C4-2B (cell line): Measurements from ENCODE around the gene CDH24.

ENCODE experiments used
- H3K27ac ChIP-seq: fragments of 450-650 bp; 2 replicates; pipeline ENCODE4 v1.5.1; 2017
- CTCF ChIP-seq: fragments of 450-650 bp; conservative IDR thresholded peaks from 2 replicates; pipeline ENCODE4 v1.5.1; 2017; ENCODE audit warnings: mild to moderate bottlenecking
- ZFX ChIP-seq: fragments of 450-650 bp; IDR thresholded peaks from 2 replicates; pipeline ENCODE4 v1.6.1; 2017

Gene CDH24

DNA sequence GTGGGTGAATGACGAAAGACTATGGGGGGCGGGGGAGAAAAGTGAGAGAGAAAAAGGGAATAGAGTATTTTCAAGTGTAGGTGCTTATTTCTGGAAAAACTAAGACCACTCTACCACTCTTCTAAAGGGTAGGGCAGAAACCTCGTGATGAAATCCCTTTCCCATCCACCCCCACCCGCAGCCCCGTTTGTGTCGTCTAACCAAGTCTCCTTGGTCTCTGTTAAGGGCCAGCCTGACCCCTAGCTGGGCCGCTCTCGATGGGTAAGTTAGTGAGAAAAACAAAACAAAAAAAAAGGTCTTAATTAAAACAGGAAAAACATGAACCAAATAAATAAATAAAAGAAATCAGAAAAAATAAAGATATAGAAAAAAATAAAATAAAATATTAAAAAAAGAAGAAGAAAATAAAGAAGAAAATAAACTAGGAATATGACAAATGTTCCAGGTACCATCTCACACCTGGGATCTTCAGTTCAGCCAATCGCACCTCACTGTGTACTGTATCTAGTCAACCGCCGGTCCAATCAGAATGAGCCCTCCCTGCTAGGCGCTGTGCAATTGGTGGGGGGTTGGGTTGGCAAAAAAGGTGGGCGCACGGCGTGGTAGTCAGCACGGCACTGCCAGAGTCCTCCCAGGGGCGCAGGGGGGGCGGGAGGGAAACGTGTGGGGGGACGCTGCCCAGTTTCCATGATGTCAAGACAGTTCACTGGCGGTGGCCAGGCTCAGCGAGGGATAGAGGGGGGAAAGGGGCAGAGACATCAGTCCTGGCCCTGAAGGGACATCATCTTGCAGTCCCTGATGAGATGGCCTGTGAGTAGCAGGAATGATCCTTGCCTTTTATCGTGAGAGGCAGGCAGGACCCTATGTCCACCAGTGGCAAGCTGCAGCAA lies 9.8 kb upstream of the CDH24 start:
- no peak overlapping the region for H3K27ac ChIP-seq
- TF ChIP-seq ZFX (no peak), CTCF (no peak)

DNA sequence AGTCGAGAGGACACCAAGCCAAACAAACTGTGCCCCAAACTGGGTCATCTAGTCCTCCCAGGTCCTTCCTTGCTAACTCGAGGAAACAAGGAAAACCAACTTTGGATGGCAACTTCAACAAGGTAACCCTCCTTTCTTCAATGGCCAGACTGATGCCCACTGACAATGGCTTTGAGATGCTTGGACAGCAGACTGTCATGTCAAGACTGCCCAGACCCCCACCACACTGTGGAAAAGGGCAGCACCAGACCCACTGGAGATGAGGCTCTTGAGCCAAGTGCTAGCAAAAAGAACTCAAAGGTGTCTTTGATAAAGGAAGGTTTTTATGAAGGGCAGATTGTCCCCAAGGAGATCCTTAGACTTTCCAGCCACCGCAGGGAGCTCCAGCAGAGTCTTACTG lies 9.0 kb upstream of the CDH24 start:
- no peak overlapping the region for H3K27ac ChIP-seq
- TF ChIP-seq ZFX: no peak
- no peak for TF ChIP-seq CTCF

DNA sequence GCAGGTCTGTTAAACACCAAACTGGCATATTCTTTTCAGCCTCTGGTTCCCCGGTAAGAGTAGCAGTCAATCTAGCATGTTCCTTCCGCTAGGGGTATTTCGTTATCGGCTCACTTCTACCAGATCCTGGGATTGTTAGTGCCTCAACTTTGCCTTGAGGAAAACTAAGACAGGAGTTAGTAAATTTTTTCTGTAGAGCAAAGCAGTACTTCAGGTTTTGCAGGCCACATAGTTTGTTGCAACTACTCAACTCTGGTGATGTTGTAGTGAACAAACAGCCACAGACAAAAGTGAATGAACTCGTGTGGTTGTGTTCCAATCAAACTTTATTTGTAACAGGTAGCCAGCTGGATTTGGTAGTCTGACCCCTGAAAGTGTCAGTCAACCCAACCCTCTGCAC lies 6.3 kb upstream of the CDH24 start:
- no peak overlapping the region for H3K27ac ChIP-seq
- TF ChIP-seq ZFX (no peak), CTCF (no peak)

DNA sequence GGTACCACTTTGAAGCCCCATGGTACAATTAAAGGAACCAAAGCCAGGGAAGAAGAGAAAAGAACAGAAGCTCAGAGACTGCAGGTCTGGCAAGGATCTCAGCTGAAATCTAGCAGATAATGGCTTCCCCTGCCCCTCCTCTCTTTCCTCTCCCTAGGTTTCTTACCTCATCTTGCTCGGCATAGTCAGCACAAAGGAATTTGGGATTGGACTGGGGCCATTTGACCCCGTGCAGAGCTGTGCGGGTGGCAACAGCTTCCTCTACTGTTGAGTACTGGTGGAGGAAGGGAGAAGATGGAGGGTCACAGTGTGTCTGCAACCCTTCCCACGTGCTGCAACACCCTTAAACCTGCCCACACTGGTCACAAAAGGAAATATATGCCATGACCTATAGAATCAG lies 4.7 kb upstream of the CDH24 start:
- H3K27ac ChIP-seq: no peak overlapping the region
- no peak for TF ChIP-seq CTCF
- no peak for TF ChIP-seq ZFX

DNA sequence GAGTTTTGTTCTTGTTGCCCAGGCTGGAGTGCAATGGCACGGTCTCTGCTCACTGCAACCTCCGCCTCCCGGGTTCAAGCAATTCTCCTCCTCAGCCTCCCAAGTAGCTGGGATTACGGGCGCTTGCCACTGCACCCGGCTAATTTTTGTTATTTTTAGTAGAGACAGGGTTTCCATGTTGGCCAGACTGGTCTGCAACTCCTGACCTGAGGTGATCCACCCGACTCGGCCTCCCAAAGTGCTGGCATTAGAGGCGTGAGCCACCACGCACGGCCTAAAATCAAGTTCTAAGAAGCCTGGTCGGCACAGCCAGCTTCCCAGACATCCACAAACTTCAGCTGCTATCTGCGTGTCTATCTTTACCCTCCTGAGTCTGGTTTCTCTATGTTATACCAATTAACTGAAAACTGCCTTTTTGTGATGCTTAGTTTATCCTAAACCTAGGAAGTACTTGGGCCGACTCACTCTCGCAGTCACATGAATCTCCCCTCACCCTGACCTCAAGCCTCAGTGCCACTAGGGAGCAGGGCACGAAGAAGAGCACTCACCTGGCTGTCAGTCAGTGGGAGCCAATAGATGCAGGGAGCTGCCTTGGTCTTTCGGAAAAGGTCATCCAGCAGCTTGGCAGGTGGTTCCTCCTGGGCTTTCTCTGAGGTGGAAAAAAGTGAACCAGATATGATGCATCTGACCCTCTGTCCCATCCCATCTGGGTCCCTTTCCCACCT lies 3.4 kb upstream of the CDH24 start:
- H3K27ac ChIP-seq: no peak overlapping the region
- TF ChIP-seq CTCF: no peak
- no peak for TF ChIP-seq ZFX

- TF ChIP-seq CTCF (no peak), ZFX (no peak)
- no peak overlapping the region for H3K27ac ChIP-seq
These were observed 1.6 kb upstream of the CDH24 start for GRCh38 chr14:23058654-23059504.
